Measurements from ENCODE around the gene FRMD7.
"Not testable (repeated sequence)": the region's sequence is repeated elsewhere in the genome, so short reads cannot be mapped to it uniquely, and the experiment has no call there.

Gene FRMD7

DNA sequence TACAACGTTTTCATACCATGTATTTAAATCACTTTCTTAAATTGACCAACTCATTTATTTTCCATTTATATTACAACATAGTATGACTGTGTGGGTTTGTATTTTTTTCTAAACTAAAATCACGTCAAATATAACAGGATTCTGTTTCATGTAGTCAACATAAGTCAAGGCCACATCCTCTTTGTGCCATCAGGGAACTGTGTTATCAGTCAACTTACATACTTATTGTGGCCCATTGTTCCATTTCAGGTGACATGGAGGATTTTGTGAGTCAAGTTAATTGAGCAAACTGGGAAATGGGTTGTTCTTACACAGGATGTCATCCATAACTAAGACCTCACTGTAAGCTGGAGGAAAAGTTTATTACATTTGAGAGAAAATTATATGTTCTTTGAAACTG, 68.8 kb downstream of the FRMD7 start:
- Histone ChIP-seq H2BK120ac (ENCODE audit: low read depth, low read length) (no peak overlapping the region), H4K91ac (ENCODE audit: low read depth, low read length, poor library complexity) (no peak overlapping the region), H3K4me1 (ENCODE audit: control insufficient read depth in 2 of 2, insufficient read depth in 1 of 2, low read depth in 1 of 2, low read length in 2 of 2) (no peaks in the 10 kb centered on the region), H3K4ac (ENCODE audit: low read length) (no peak overlapping the region), H2BK5ac (ENCODE audit: low read length) (no peak overlapping the region), H2AK5ac (ENCODE audit: low read depth, low read length) (no peak overlapping the region), H3K14ac (ENCODE audit: low read length) (no peak overlapping the region), H3K27ac (replicated peaks; ENCODE audit: low read length) (no peak overlapping the region), H3K9ac (ENCODE audit: low read depth, low read length, poor library complexity) (no peak overlapping the region), H3K18ac (ENCODE audit: low read length) (no peak overlapping the region), H3K4me3 (ENCODE audit: low read length in 2 of 2) (no peak overlapping the region), H3K27me3 (ENCODE audit: control insufficient read depth in 3 of 3, insufficient read depth in 3 of 3, low read depth in 1 of 3, low read length in 3 of 3) (peaks cover 0 to 32% (median 0%) of the 10 kb centered on the region in 3 experiments), H3K36me3 (replicated peaks in 1 of 2; ENCODE audit: control insufficient read depth in 2 of 2, insufficient read depth in 2 of 2, low read length in 2 of 2) (peaks cover 0 to 4% of the 10 kb centered on the region in 2 donors), H4K8ac (ENCODE audit: low read depth, low read length) (no peak overlapping the region), H2BK15ac (ENCODE audit: low read length) (no peak overlapping the region), H3K23ac (ENCODE audit: low read depth, low read length, poor library complexity) (no peak overlapping the region), H3K4me2 (ENCODE audit: insufficient read depth, low read length, poor library complexity, severe bottlenecking) (no peak overlapping the region), H2AFZ (ENCODE audit: low read length) (no peak overlapping the region), H3K79me1 (ENCODE audit: low read depth, low read length) (no peaks in the 10 kb centered on the region), H3K9me3 (replicated peaks in 1 of 2; ENCODE audit: control insufficient read depth in 2 of 2, insufficient read depth in 1 of 2, low read depth in 1 of 2, low read length in 2 of 2) (no peaks in the 10 kb centered on the region), H2BK12ac (ENCODE audit: low read length) (no peak overlapping the region)
- DNase-seq (ENCODE audit: low spot score): no peak
- WGBS, 2 donors (ENCODE audit: extremely low coverage in 2 of 2, insufficient read length in 2 of 2, insufficient replicate concordance in 1 of 2): no CpG with 5 or more reads among the region's 2 CpGs

DNA sequence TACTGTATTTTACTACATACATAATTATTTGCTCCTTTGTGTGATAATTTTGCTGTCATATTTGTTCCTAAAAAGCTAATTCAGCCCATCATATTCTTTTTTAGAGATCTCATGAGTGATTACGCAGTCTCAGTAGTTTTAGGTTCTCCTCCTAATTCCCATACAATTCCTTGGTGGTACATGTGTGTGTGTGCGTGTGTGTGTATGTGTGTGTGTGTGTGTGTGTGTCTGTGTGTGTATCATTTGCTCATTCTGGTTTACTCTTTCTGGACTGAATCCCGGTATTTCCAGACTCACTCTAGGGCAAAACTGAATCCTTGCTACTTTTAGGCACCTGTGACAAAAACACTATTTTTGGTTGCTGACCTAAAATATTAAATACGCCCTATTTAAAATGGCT, 69.8 kb downstream of the FRMD7 start:
- H2BK5ac ChIP-seq (ENCODE audit: low read length): no peak overlapping the region
- H3K4me1 ChIP-seq (ENCODE audit: control insufficient read depth in 2 of 2, insufficient read depth in 1 of 2, low read depth in 1 of 2, low read length in 2 of 2): no peaks in the 10 kb centered on the region
- no peak overlapping the region for H3K14ac ChIP-seq (ENCODE audit: low read length)
- H4K8ac ChIP-seq (ENCODE audit: low read depth, low read length): no peak overlapping the region
- no peak overlapping the region for H2BK120ac ChIP-seq (ENCODE audit: low read depth, low read length)
- H3K4me3 ChIP-seq (ENCODE audit: low read length in 2 of 2): no peak overlapping the region
- no peak overlapping the region for H4K91ac ChIP-seq (ENCODE audit: low read depth, low read length, poor library complexity)
- no peak overlapping the region for H2AFZ ChIP-seq (ENCODE audit: low read length)
- H3K79me1 ChIP-seq (ENCODE audit: low read depth, low read length): no peaks in the 10 kb centered on the region
- no peak overlapping the region for H2BK12ac ChIP-seq (ENCODE audit: low read length)
- no peak overlapping the region for H3K18ac ChIP-seq (ENCODE audit: low read length)
- no peak overlapping the region for H2BK15ac ChIP-seq (ENCODE audit: low read length)
- no peak for DNase-seq (ENCODE audit: low spot score)
- no CpG with 5 or more reads among the region's 4 CpGs for WGBS, 2 donors (ENCODE audit: extremely low coverage in 2 of 2, insufficient read length in 2 of 2, insufficient replicate concordance in 1 of 2)
- H3K9ac ChIP-seq (ENCODE audit: low read depth, low read length, poor library complexity): no peak overlapping the region
- peaks cover 0 to 32% (median 0%) of the 10 kb centered on the region in 3 experiments for H3K27me3 ChIP-seq (ENCODE audit: control insufficient read depth in 3 of 3, insufficient read depth in 3 of 3, low read depth in 1 of 3, low read length in 3 of 3)
- H3K4me2 ChIP-seq (ENCODE audit: insufficient read depth, low read length, poor library complexity, severe bottlenecking): no peak overlapping the region
- H3K27ac ChIP-seq (replicated peaks; ENCODE audit: low read length): no peak overlapping the region
- no peak overlapping the region for H2AK5ac ChIP-seq (ENCODE audit: low read depth, low read length)
- H3K36me3 ChIP-seq (replicated peaks in 1 of 2; ENCODE audit: control insufficient read depth in 2 of 2, insufficient read depth in 2 of 2, low read length in 2 of 2): peaks cover 0 to 4% of the 10 kb centered on the region in 2 donors
- H3K23ac ChIP-seq (ENCODE audit: low read depth, low read length, poor library complexity): no peak overlapping the region
- H3K4ac ChIP-seq (ENCODE audit: low read length): no peak overlapping the region
- no peaks in the 10 kb centered on the region for H3K9me3 ChIP-seq (replicated peaks in 1 of 2; ENCODE audit: control insufficient read depth in 2 of 2, insufficient read depth in 1 of 2, low read depth in 1 of 2, low read length in 2 of 2)

- H3K79me1 ChIP-seq (ENCODE audit: low read depth, low read length); H4K91ac ChIP-seq (ENCODE audit: low read depth, low read length, poor library complexity); H3K4me3 ChIP-seq (ENCODE audit: low read length in 2 of 2); H2AK5ac ChIP-seq (ENCODE audit: low read depth, low read length); H3K4me1 ChIP-seq (ENCODE audit: control insufficient read depth in 2 of 2, insufficient read depth in 1 of 2, low read depth in 1 of 2, low read length in 2 of 2); H3K18ac ChIP-seq (ENCODE audit: low read length); H3K14ac ChIP-seq (ENCODE audit: low read length); H4K8ac ChIP-seq (ENCODE audit: low read depth, low read length); H2AFZ ChIP-seq (ENCODE audit: low read length); H3K4ac ChIP-seq (ENCODE audit: low read length); H2BK12ac ChIP-seq (ENCODE audit: low read length); H3K4me2 ChIP-seq (ENCODE audit: insufficient read depth, low read length, poor library complexity, severe bottlenecking); H3K9me3 ChIP-seq (replicated peaks in 1 of 2; ENCODE audit: control insufficient read depth in 2 of 2, insufficient read depth in 1 of 2, low read depth in 1 of 2, low read length in 2 of 2); H2BK15ac ChIP-seq (ENCODE audit: low read length); DNase-seq (ENCODE audit: low spot score); H3K36me3 ChIP-seq (replicated peaks in 1 of 2; ENCODE audit: control insufficient read depth in 2 of 2, insufficient read depth in 2 of 2, low read length in 2 of 2); H2BK120ac ChIP-seq (ENCODE audit: low read depth, low read length); H3K27ac ChIP-seq (replicated peaks; ENCODE audit: low read length); H2BK5ac ChIP-seq (ENCODE audit: low read length); H3K23ac ChIP-seq (ENCODE audit: low read depth, low read length, poor library complexity); H3K9ac ChIP-seq (ENCODE audit: low read depth, low read length, poor library complexity): not testable (repeated sequence)
- peaks cover 0 to 25% (median 0%) of the 10 kb centered on the region in 3 experiments for H3K27me3 ChIP-seq (ENCODE audit: control insufficient read depth in 3 of 3, insufficient read depth in 3 of 3, low read depth in 1 of 3, low read length in 3 of 3)
Measured at GRCh38 chrX:132051778-132052177, 76.0 kb downstream of the FRMD7 start.

DNA sequence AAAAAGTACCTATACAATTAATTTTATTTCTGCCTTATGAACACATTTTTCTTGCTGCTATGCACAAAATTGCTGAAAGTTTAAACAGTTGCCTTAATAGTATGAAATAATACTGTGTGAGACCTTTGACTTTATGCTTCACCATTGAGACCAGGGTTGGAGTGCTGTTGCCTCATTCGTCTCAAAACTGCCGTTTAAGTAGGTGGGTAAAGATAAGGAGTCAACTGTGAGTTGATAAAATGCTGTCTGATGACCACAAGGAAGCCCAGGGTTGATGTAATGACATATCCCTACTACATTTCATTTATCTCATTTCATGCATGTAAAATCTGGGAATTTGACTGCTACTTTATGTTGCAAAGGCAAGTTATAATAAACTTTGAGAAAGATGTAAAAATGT, 81.3 kb downstream of the FRMD7 start:
- Histone ChIP-seq H3K14ac (ENCODE audit: low read length) (no peak overlapping the region), H4K8ac (ENCODE audit: low read depth, low read length) (no peak overlapping the region), H3K27me3 (ENCODE audit: control insufficient read depth in 3 of 3, insufficient read depth in 3 of 3, low read depth in 1 of 3, low read length in 3 of 3) (peaks cover 0 to 11% (median 0%) of the 10 kb centered on the region in 3 experiments), H3K23ac (ENCODE audit: low read depth, low read length, poor library complexity) (no peak overlapping the region), H3K79me1 (ENCODE audit: low read depth, low read length) (no peaks in the 10 kb centered on the region), H2AFZ (ENCODE audit: low read length) (no peak overlapping the region), H3K4me2 (ENCODE audit: insufficient read depth, low read length, poor library complexity, severe bottlenecking) (no peak overlapping the region), H3K27ac (replicated peaks; ENCODE audit: low read length) (no peak overlapping the region), H3K4me3 (ENCODE audit: low read length in 2 of 2) (no peak overlapping the region), H3K9ac (ENCODE audit: low read depth, low read length, poor library complexity) (no peak overlapping the region), H3K4ac (ENCODE audit: low read length) (no peak overlapping the region), H3K9me3 (replicated peaks in 1 of 2; ENCODE audit: control insufficient read depth in 2 of 2, insufficient read depth in 1 of 2, low read depth in 1 of 2, low read length in 2 of 2) (no peaks in the 10 kb centered on the region), H2BK15ac (ENCODE audit: low read length) (no peak overlapping the region), H3K36me3 (replicated peaks in 1 of 2; ENCODE audit: control insufficient read depth in 2 of 2, insufficient read depth in 2 of 2, low read length in 2 of 2) (no peaks in the 10 kb centered on the region), H3K18ac (ENCODE audit: low read length) (no peak overlapping the region), H2BK5ac (ENCODE audit: low read length) (no peak overlapping the region), H3K4me1 (ENCODE audit: control insufficient read depth in 2 of 2, insufficient read depth in 1 of 2, low read depth in 1 of 2, low read length in 2 of 2) (peaks cover 0 to 5% of the 10 kb centered on the region in 2 donors), H2BK120ac (ENCODE audit: low read depth, low read length) (no peak overlapping the region), H4K91ac (ENCODE audit: low read depth, low read length, poor library complexity) (no peak overlapping the region), H2AK5ac (ENCODE audit: low read depth, low read length) (no peak overlapping the region), H2BK12ac (ENCODE audit: low read length) (no peak overlapping the region)
- WGBS, 2 donors (ENCODE audit: extremely low coverage in 2 of 2, insufficient read length in 2 of 2, insufficient replicate concordance in 1 of 2): no CpG with 5 or more reads among the region's 2 CpGs
- DNase-seq (ENCODE audit: low spot score): no peak

Measured in neuronal stem cell (in vitro differentiated cells).